OCI-LY7 (cell line): Measurements from ENCODE around the gene TRIM9.

Source experiments
- EZH2phosphoT487 ChIP-seq: fragments of 200-600 bp; sonication (generic); IDR thresholded peaks from 2 replicates; pipeline ENCODE4 v1.6.1; 2018; ENCODE audit warnings: low read depth, borderline replicate concordance, mild to moderate bottlenecking, mixed run types, antibody characterized with exemption, low read length, moderate library complexity, mixed read lengths
- TF ChIP-seq, protein P1 (sequence below): fragments of 200-600 bp; sonication (generic); conservative IDR thresholded peaks from 2 replicates; pipeline ENCODE4 v1.5.1; 2014; ENCODE audit warnings: mild to moderate bottlenecking, antibody characterized with exemption, low read length, moderate library complexity, mixed read lengths

DNA sequence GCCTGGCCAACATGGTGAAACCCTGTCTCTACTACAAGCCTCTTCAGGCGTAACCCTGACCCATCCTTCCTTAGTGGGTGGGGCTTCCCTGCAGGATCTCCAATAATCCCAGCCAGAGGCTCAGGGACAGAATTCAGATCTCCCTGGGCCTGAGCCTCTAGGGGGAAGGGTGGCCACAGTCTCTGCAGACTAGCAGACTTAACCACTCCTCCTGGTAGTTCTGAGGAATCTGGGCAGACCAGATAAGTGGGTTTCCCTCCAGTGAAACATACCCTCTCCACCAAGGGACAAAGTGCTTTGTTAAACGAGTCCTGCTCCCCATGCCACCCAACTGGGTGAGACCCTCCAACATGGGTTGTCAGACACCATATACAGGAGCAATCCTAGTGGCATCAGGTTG, 36.6 kb upstream of the TRIM9 start:
- TF ChIP-seq EZH2phosphoT487, result no peak
- TF ChIP-seq, protein P1, sequence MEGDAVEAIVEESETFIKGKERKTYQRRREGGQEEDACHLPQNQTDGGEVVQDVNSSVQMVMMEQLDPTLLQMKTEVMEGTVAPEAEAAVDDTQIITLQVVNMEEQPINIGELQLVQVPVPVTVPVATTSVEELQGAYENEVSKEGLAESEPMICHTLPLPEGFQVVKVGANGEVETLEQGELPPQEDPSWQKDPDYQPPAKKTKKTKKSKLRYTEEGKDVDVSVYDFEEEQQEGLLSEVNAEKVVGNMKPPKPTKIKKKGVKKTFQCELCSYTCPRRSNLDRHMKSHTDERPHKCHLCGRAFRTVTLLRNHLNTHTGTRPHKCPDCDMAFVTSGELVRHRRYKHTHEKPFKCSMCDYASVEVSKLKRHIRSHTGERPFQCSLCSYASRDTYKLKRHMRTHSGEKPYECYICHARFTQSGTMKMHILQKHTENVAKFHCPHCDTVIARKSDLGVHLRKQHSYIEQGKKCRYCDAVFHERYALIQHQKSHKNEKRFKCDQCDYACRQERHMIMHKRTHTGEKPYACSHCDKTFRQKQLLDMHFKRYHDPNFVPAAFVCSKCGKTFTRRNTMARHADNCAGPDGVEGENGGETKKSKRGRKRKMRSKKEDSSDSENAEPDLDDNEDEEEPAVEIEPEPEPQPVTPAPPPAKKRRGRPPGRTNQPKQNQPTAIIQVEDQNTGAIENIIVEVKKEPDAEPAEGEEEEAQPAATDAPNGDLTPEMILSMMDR, result no peak
